K562 (cell line): ENCODE results near the gene GADL1. TPM values are rescaled to one million over a fixed set of nuclear protein-coding genes. Genes with fewer than 3 reads are reported as not detected.

Experiments
- ATAC-seq: fragments of 200-7000 bp; cut with Tn5 transposase; 3 replicates; pipeline ENCODE4 v1.9.1; 2020; ENCODE audit warnings: moderate library complexity
- BruUV-seq: library from RNA; stranded (reverse); fragments of 400-500 nt; replicated peaks from 2 replicates; lab custom pipeline; 2021; lab: Mats Ljungman, UMichigan
- CTCF ChIA-PET: fragments of 300-600 bp; formaldehyde crosslinking; extraction: SDS; loops from one replicate; lab custom pipeline; 2021; ENCODE audit warnings: low intra/inter-chr PET ratio; lab: Yijun Ruan, JAX
- POLR2A ChIA-PET: fragments of 300-600, 350-650 bp; sonication (Branson Sonifier 250); formaldehyde crosslinking; extraction: SDS; loops from one replicate; lab custom pipeline; 2021; ENCODE audit warnings: antibody characterized with exemption, inconsistent platforms; lab: Yijun Ruan, JAX
- DNase-seq, 4 experiments: peaks; one replicate each; pipeline versions ENCODE4 v3.0.0 to v3.0.0-alpha.2; 2011 to 2018; ENCODE audit warnings: low spot score in 3 of 4, mixed read lengths in 3 of 4; ENCODE audit errors: extremely low read depth in 1 of 4
- FAIRE-seq: peaks from 2 replicates; lab custom pipeline; 2011; peaks lifted over from hg19 to GRCh38; lab: Jason Lieb, UNC
- H2AFZ ChIP-seq: 2 replicates; pipeline ENCODE4 v1.6.0; 2011; ENCODE audit warnings: low read depth, low read length, control low read depth, inconsistent platforms
- H3K27ac ChIP-seq: fragments of 200-600 bp; 3 replicates; pipeline ENCODE4 v1.8.0; 2011; ENCODE audit warnings: low read depth, mild to moderate bottlenecking, control low read depth, inconsistent platforms, low read length, moderate library complexity, mixed read lengths; ENCODE audit errors: extremely low read depth
- H3K27me3 ChIP-seq, 2 experiments: fragments of 300-600 bp in 1 of 2; 2 replicates in 1 of 2; 3 replicates in 1 of 2; pipeline versions ENCODE4 v1.6.0 to v1.8.0; 2011; ENCODE audit warnings: inconsistent platforms in 2 of 2, low read length in 2 of 2, mild to moderate bottlenecking in 1 of 2, mixed read lengths in 1 of 2, moderate library complexity in 1 of 2; ENCODE audit not compliant: control insufficient read depth in 2 of 2, insufficient read depth in 2 of 2
- H3K36me3 ChIP-seq: fragments of 300-600 bp; 3 replicates; pipeline ENCODE4 v1.8.0; 2011; ENCODE audit warnings: mild to moderate bottlenecking, low read length, inconsistent platforms; ENCODE audit not compliant: control insufficient read depth, insufficient read depth
- H3K4me1 ChIP-seq, 2 experiments: fragments of 200-600 bp in 1 of 2; replicated peaks in 1 of 2; 2 replicates in 1 of 2; 3 replicates in 1 of 2; pipeline versions ENCODE4 v1.5.1 to v1.8.0; 2011; ENCODE audit warnings: inconsistent platforms in 2 of 2, low read length in 2 of 2, mild to moderate bottlenecking in 1 of 2, mixed read lengths in 1 of 2, moderate library complexity in 1 of 2; ENCODE audit not compliant: control insufficient read depth in 2 of 2, insufficient read depth in 2 of 2
- H3K4me2 ChIP-seq: 2 replicates; pipeline ENCODE4 v1.6.1; 2011; ENCODE audit warnings: low read length, control low read depth, inconsistent platforms, mixed read lengths; ENCODE audit not compliant: insufficient read depth
- H3K4me3 ChIP-seq: fragments of 200-600 bp; sonication (generic), shearing (Covaris generic); 2 replicates; pipeline ENCODE4 v1.5.1; 2016; ENCODE audit warnings: control low read depth, inconsistent platforms
- H3K79me2 ChIP-seq: fragments of 200-600 bp; 3 replicates; pipeline ENCODE4 v1.8.0; 2011; ENCODE audit warnings: low read length, inconsistent platforms; ENCODE audit not compliant: control insufficient read depth, insufficient read depth
- H3K9ac ChIP-seq, 2 experiments: 2 replicates each; pipeline versions ENCODE4 v1.6.0 to v1.6.1; 2011; ENCODE audit warnings: low read depth in 2 of 2, low read length in 2 of 2, control low read depth in 1 of 2, inconsistent platforms in 1 of 2, mild to moderate bottlenecking in 1 of 2, mixed read lengths in 1 of 2; ENCODE audit not compliant: insufficient read depth in 1 of 2
- H3K9me1 ChIP-seq: one replicate; pipeline ENCODE4 v1.6.0; 2011; ENCODE audit warnings: inconsistent platforms, mild to moderate bottlenecking, low read length, moderate library complexity; ENCODE audit not compliant: control insufficient read depth, insufficient read depth
- H3K9me3 ChIP-seq: replicated peaks from 2 replicates; pipeline ENCODE4 v1.5.1; 2011; ENCODE audit warnings: low read depth, low read length, inconsistent platforms; ENCODE audit not compliant: control insufficient read depth, insufficient read depth
- H4K20me1 ChIP-seq: replicated peaks from 2 replicates; pipeline ENCODE4 v1.6.1; 2011; ENCODE audit warnings: low read length, inconsistent platforms, mixed read lengths; ENCODE audit not compliant: control insufficient read depth, insufficient read depth
- BRF1 ChIP-seq: IDR thresholded peaks from 3 replicates; pipeline ENCODE4 v1.6.1; 2011; ENCODE audit warnings: borderline replicate concordance, mild to moderate bottlenecking; ENCODE audit not compliant: insufficient read length; ENCODE audit errors: extremely low read depth
- CHD1 ChIP-seq: fragments of 200-600 bp; sonication (generic); IDR thresholded peaks from one replicate; pipeline ENCODE4 v1.6.1; 2012; ENCODE audit warnings: mild to moderate bottlenecking, moderate library complexity, low read length, inconsistent platforms
- CHD4 ChIP-seq: fragments of 200-600 bp; sonication (generic); IDR thresholded peaks from 3 replicates; pipeline ENCODE4 v1.6.1; 2012; ENCODE audit warnings: low read depth, mild to moderate bottlenecking, mixed read lengths, low read length, inconsistent platforms; ENCODE audit not compliant: insufficient read depth, insufficient replicate concordance, poor library complexity, severe bottlenecking
- CREB1 ChIP-seq, 2 experiments: sonication (generic) in 1 of 2; formaldehyde crosslinking in 1 of 2; IDR thresholded peaks; 2 replicates each; pipeline versions ENCODE4 v1.6.1 to v1.8.0; 2012 to 2022; ENCODE audit warnings: inconsistent platforms in 1 of 2, mild to moderate bottlenecking in 1 of 2, missing genetic modification reagents in 1 of 2, moderate library complexity in 1 of 2
- JUN ChIP-seq, 2 experiments: sonication (generic) in 1 of 2; formaldehyde crosslinking in 1 of 2; IDR thresholded peaks; 2 replicates each; pipeline versions ENCODE4 v1.6.1 to v1.8.0; 2012 to 2022; ENCODE audit warnings: borderline replicate concordance in 2 of 2, mild to moderate bottlenecking in 2 of 2, improper control_type of control experiment in 1 of 2, low read depth in 1 of 2, low read length in 1 of 2, missing genetic modification reagents in 1 of 2
- MEF2A ChIP-seq: IDR thresholded peaks from 2 replicates; pipeline ENCODE4 v1.6.1; 2011; ENCODE audit warnings: low read depth, mild to moderate bottlenecking, low read length, moderate library complexity; ENCODE audit not compliant: control insufficient read depth
- PTBP1 ChIP-seq: fragments of 200-400 bp; formaldehyde crosslinking; IDR thresholded peaks from 2 replicates; pipeline ENCODE4 v1.6.1; 2017; ENCODE audit warnings: low read depth, low read length
- PYGO2 ChIP-seq: fragments of 450-650 bp; IDR thresholded peaks from 2 replicates; pipeline ENCODE4 v1.6.1; 2016; ENCODE audit warnings: mild to moderate bottlenecking, missing genetic modification characterization, moderate library complexity, missing compliant biosample characterization
- TFAM ChIP-seq: fragments of 250-450 bp; sonication (Bioruptor Pico); conservative IDR thresholded peaks from 2 replicates; pipeline ENCODE4 v1.5.0; 2021; ENCODE audit warnings: mild to moderate bottlenecking, moderate library complexity
- ZBTB7A ChIP-seq: IDR thresholded peaks from 2 replicates; pipeline ENCODE4 v1.6.1; 2011; ENCODE audit warnings: low read depth, mild to moderate bottlenecking, low read length, moderate library complexity, borderline replicate concordance; ENCODE audit not compliant: control insufficient read depth
- WGBS: fragments of 100-300 bp; shearing (Covaris generic); methylation state at CpG from one replicate; pipeline ENCODE4 v1.1.6; 2016; ENCODE audit warnings: low coverage, mixed read lengths; ENCODE audit not compliant: insufficient coverage; ENCODE audit errors: missing lambda C conversion rate; 5-methylcytosine and 5-hydroxymethylcytosine counted together
- in situ Hi-C: fragments of 300-500 bp; cut with MboI; formaldehyde crosslinking; loops from 4 replicates; pipeline ENCODE4 v1.15.0; 2018; ENCODE audit warnings: inconsistent platforms, mixed read lengths
- intact Hi-C: fragments of 100-400 bp; cut with micrococcal nuclease; formaldehyde crosslinking; loops from 2 replicates; pipeline ENCODE4 v1.14.2; 2022
- polyA plus RNA-seq, 8 experiments: library from polyadenylated mRNA; depleted of rRNA in 4 of 8; stranded (reverse) in 5 of 8; unstranded in 3 of 8; fragments of >200 nt; fragmentation: Nextera tagmentation in 2 of 8; fragmentation: Illumina TruSeq in 1 of 8; extraction: Ambion mirVana in 2 of 8; extraction: Trizol in 1 of 8; gene quantifications; 2 replicates each; pipeline versions ENCODE4 v1.2.1 to v1.2.3, GENCODE V29; 2011 to 2014; ENCODE audit warnings: inconsistent platforms in 1 of 8, missing spikeins in 1 of 8
- total RNA-seq, 7 experiments: library from RNA; depleted of rRNA in 6 of 7; stranded (reverse); fragments of >200 nt in 6 of 7; fragmentation: Illumina TruSeq in 2 of 7; extraction: Trizol in 2 of 7; gene quantifications; 2 replicates each; pipeline versions ENCODE4 v1.2.1 to v1.2.3, GENCODE V29; 2011 to 2021; ENCODE audit warnings: low replicate concordance in 1 of 7
- TF ChIP-seq, protein P1 (sequence below): fragments of 450-650 bp; IDR thresholded peaks from 2 replicates; pipeline ENCODE4 v1.6.1; 2016; ENCODE audit warnings: mild to moderate bottlenecking

Gene GADL1
- total and polyA plus RNA-seq, 9 of the 15 experiments (the other 6 are each of a cell fraction or from before 2014, with no cell fraction given) = 0.07 TPM; not detected in 8

DNA sequence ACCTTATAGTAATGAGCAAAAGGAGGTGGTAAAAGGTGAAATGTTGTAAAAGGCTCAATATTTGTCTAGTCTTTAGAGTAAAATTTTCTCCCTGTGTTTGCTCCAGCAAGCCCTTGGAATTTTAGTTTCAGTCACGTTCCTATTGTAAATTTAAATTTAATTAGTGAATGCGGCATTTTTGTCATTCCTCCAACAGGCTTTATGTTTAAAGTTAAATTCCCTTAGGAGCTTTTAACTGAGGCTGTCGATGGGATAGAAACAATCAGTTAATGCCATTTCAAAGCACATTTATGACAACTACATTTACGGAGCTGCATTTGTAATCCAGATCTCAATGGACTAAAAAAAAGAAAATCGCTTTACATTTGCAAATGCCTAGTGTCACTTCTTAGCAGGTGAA is 868 bp upstream of the GADL1 start:
- Histone ChIP-seq H3K79me2 (no peaks in the 10 kb centered on the region), H3K4me3 (no peak overlapping the region), H3K27ac (no peak overlapping the region), H3K4me2 (no peak overlapping the region), H3K36me3 (no peaks in the 10 kb centered on the region), H3K9me1 (no peaks in the 10 kb centered on the region), H3K9ac (no peak overlapping the region), H3K4me1 (peaks cover 0 to 4% of the 10 kb centered on the region in 2 experiments; a peak in 1 of 5 replicates), H4K20me1 (no peaks in the 10 kb centered on the region), H3K9me3 (no peaks in the 10 kb centered on the region), H2AFZ (no peak overlapping the region), H3K27me3 (no peaks in the 10 kb centered on the region)
- ATAC-seq (no peak), FAIRE-seq (no peak), DNase-seq (no peak)
- CTCF ChIA-PET = no interaction called here
- in situ Hi-C loops (no loop called here), intact Hi-C loops (no loop called here)
- no TSS peak for BruUV-seq
- POLR2A ChIA-PET = no interaction called here
- WGBS = 2% methylated on average over 5 of the region's 5 CpGs
- no peak for TF ChIP-seq JUN (IDR thresholded peaks at IDR 0.05; ENCODE audit: borderline replicate concordance, low read depth, low read length)
- TF ChIP-seq JUN (CRISPR knock-in tag; IDR thresholded peaks at IDR 0.05; ENCODE audit: borderline replicate concordance) = no peak
- TF ChIP-seq CREB1 (IDR thresholded peaks at IDR 0.05) = no peak
- TF ChIP-seq CREB1 (CRISPR knock-in tag; IDR thresholded peaks at IDR 0.05) = no peak
- TF ChIP-seq PTBP1 = no peak
- no peak for TF ChIP-seq MEF2A
- TF ChIP-seq, protein P1, sequence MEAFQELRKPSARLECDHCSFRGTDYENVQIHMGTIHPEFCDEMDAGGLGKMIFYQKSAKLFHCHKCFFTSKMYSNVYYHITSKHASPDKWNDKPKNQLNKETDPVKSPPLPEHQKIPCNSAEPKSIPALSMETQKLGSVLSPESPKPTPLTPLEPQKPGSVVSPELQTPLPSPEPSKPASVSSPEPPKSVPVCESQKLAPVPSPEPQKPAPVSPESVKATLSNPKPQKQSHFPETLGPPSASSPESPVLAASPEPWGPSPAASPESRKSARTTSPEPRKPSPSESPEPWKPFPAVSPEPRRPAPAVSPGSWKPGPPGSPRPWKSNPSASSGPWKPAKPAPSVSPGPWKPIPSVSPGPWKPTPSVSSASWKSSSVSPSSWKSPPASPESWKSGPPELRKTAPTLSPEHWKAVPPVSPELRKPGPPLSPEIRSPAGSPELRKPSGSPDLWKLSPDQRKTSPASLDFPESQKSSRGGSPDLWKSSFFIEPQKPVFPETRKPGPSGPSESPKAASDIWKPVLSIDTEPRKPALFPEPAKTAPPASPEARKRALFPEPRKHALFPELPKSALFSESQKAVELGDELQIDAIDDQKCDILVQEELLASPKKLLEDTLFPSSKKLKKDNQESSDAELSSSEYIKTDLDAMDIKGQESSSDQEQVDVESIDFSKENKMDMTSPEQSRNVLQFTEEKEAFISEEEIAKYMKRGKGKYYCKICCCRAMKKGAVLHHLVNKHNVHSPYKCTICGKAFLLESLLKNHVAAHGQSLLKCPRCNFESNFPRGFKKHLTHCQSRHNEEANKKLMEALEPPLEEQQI = no peak
- no peak for TF ChIP-seq CHD1
- TF ChIP-seq TFAM = no peak
- no peak for TF ChIP-seq BRF1
- TF ChIP-seq ZBTB7A = no peak
- no peak for TF ChIP-seq CHD4
- TF ChIP-seq PYGO2 (tag) = no peak
